Fibroblast of lung (primary cell): ENCODE data around the gene PPP1R2C. TPM values are rescaled to one million over a fixed set of nuclear protein-coding genes. Genes with fewer than 3 reads are reported as not detected.

Experiments
- DNase-seq, 2 donors: peaks; one replicate each; pipeline versions ENCODE4 v3.0.0 to v3.0.0-alpha.2; 2010; ENCODE audit warnings: low read depth in 2 of 2
- H2AFZ ChIP-seq: 2 replicates; pipeline ENCODE4 v1.5.1; 2012; ENCODE audit warnings: low read length, control low read depth, inconsistent platforms
- H3K27ac ChIP-seq: 2 replicates; pipeline ENCODE4 v1.5.1; 2011; ENCODE audit warnings: low read length, control low read depth; ENCODE audit not compliant: insufficient read depth
- H3K27me3 ChIP-seq: 2 replicates; pipeline ENCODE4 v1.5.1; 2011; ENCODE audit warnings: mild to moderate bottlenecking, low read length; ENCODE audit not compliant: control insufficient read depth, insufficient read depth
- H3K36me3 ChIP-seq: 2 replicates; pipeline ENCODE4 v1.5.1; 2011; ENCODE audit warnings: low read length; ENCODE audit not compliant: control insufficient read depth, insufficient read depth
- H3K4me1 ChIP-seq: 2 replicates; pipeline ENCODE4 v1.5.1; 2011; ENCODE audit warnings: low read length; ENCODE audit not compliant: control insufficient read depth, insufficient read depth; ENCODE audit errors: extremely low read depth
- H3K4me2 ChIP-seq: 2 replicates; pipeline ENCODE4 v1.5.1; 2011; ENCODE audit warnings: low read length, control low read depth; ENCODE audit not compliant: insufficient read depth; ENCODE audit errors: extremely low read depth
- H3K4me3 ChIP-seq, 4 experiments: fragments of 200-600 bp in 1 of 4; sonication (generic) in 1 of 4; replicated peaks in 1 of 4; 2 replicates each; pipeline ENCODE4 v1.5.1; 2011 to 2016; ENCODE audit warnings: low read length in 4 of 4, low read depth in 3 of 4, mild to moderate bottlenecking in 3 of 4, control low read depth in 2 of 4, inconsistent platforms in 1 of 4, mixed read lengths in 1 of 4; ENCODE audit not compliant: insufficient read depth in 1 of 4; ENCODE audit errors: control extremely low read depth in 1 of 4
- H3K79me2 ChIP-seq: 2 replicates; pipeline ENCODE4 v1.5.1; 2012; ENCODE audit warnings: mild to moderate bottlenecking, low read length, inconsistent platforms; ENCODE audit not compliant: control insufficient read depth, insufficient read depth
- H3K9ac ChIP-seq: 2 replicates; pipeline ENCODE4 v1.5.1; 2011; ENCODE audit warnings: mild to moderate bottlenecking, low read length, control low read depth; ENCODE audit not compliant: insufficient read depth
- H3K9me3 ChIP-seq: 2 replicates; pipeline ENCODE4 v1.5.1; 2012; ENCODE audit warnings: low read depth, low read length; ENCODE audit not compliant: control insufficient read depth, insufficient read depth
- H4K20me1 ChIP-seq: 2 replicates; pipeline ENCODE4 v1.5.1; 2011; ENCODE audit warnings: low read length; ENCODE audit not compliant: control insufficient read depth, insufficient read depth; ENCODE audit errors: extremely low read depth
- EZH2 ChIP-seq: IDR thresholded peaks from 2 replicates; pipeline ENCODE4 v1.5.1; 2012; ENCODE audit warnings: low read length, control low read depth, mild to moderate bottlenecking; ENCODE audit errors: missing control alignments
- polyA plus RNA-seq, 2 donors: library from polyadenylated mRNA; depleted of rRNA in 1 of 2; stranded (reverse) in 1 of 2; unstranded in 1 of 2; fragments of >200 nt; gene quantifications; 2 replicates each; pipeline ENCODE4 v1.2.1, GENCODE V29; 2011 to 2012; ENCODE audit warnings: missing spikeins in 1 of 2
- total RNA-seq: library from RNA; depleted of rRNA; stranded (reverse); fragments of >200 nt; gene quantifications from 2 replicates; pipeline ENCODE4 v1.2.1, GENCODE V29; 2014
- TF ChIP-seq, protein P1 (sequence below), 2 donors: IDR thresholded peaks in 1 of 2; conservative IDR thresholded peaks in 1 of 2; 1 replicate in 1 of 2; 2 replicates in 1 of 2; pipeline ENCODE4 v1.5.1; 2011 to 2012; ENCODE audit warnings: low read length in 2 of 2, control low read depth in 1 of 2, inconsistent platforms in 1 of 2, low read depth in 1 of 2, mild to moderate bottlenecking in 1 of 2

PPP1R2C gene
- total and polyA plus RNA-seq, 2 donors (not counting 1 experiment from before 2014, with no cell fraction given): not detected

DNA sequence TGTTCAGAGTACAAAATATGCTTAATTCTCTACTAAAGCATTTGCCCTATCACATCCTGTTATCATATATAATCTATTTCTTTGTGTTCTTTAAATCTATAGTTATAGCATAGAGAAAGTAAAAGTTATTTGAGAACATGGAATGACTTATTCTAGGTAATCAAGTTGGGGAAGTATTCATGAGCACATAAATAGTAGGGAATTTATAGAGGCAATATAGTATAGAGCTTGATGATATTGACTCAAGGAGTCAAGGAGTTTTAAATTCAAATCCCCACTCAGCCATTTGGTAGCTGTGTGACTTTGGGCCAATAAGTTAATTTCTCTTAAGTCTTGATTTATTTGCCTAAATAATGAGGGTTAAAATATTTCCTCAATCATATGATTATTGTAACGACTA is 37.5 kb downstream of the PPP1R2C start:
- H3K27me3 ChIP-seq: no peaks in the 10 kb centered on the region
- H2AFZ ChIP-seq: no peak overlapping the region
- no peaks in the 10 kb centered on the region for H3K9me3 ChIP-seq
- no peak overlapping the region for H3K9ac ChIP-seq
- H4K20me1 ChIP-seq: no peaks in the 10 kb centered on the region
- H3K4me2 ChIP-seq: no peak overlapping the region
- H3K36me3 ChIP-seq: no peaks in the 10 kb centered on the region
- H3K4me1 ChIP-seq: no peaks in the 10 kb centered on the region
- no peak overlapping the region for H3K4me3 ChIP-seq
- no peak for DNase-seq
- TF ChIP-seq, protein P1, sequence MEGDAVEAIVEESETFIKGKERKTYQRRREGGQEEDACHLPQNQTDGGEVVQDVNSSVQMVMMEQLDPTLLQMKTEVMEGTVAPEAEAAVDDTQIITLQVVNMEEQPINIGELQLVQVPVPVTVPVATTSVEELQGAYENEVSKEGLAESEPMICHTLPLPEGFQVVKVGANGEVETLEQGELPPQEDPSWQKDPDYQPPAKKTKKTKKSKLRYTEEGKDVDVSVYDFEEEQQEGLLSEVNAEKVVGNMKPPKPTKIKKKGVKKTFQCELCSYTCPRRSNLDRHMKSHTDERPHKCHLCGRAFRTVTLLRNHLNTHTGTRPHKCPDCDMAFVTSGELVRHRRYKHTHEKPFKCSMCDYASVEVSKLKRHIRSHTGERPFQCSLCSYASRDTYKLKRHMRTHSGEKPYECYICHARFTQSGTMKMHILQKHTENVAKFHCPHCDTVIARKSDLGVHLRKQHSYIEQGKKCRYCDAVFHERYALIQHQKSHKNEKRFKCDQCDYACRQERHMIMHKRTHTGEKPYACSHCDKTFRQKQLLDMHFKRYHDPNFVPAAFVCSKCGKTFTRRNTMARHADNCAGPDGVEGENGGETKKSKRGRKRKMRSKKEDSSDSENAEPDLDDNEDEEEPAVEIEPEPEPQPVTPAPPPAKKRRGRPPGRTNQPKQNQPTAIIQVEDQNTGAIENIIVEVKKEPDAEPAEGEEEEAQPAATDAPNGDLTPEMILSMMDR (conservative IDR thresholded peaks at IDR 0.05 in 1 of 2, IDR thresholded peaks at IDR 0.05 in 1 of 2; ENCODE audit: low read depth in 1 of 2, low read length in 2 of 2): no peak
- no peak for TF ChIP-seq EZH2
- H3K79me2 ChIP-seq: no peaks in the 10 kb centered on the region
- no peak overlapping the region for H3K27ac ChIP-seq

- H3K4me1 ChIP-seq: no peaks in the 10 kb centered on the region
- no peaks in the 10 kb centered on the region for H4K20me1 ChIP-seq
- no peaks in the 10 kb centered on the region for H3K27me3 ChIP-seq
- H3K4me2 ChIP-seq: no peak overlapping the region
- no peaks in the 10 kb centered on the region for H3K9me3 ChIP-seq
- no peaks in the 10 kb centered on the region for H3K36me3 ChIP-seq
- TF ChIP-seq EZH2: no peak
- TF ChIP-seq, protein P1 (conservative IDR thresholded peaks at IDR 0.05 in 1 of 2, IDR thresholded peaks at IDR 0.05 in 1 of 2; ENCODE audit: low read depth in 1 of 2, low read length in 2 of 2): no peak
- no peaks in the 10 kb centered on the region for H3K79me2 ChIP-seq
- H3K4me3 ChIP-seq: no peak overlapping the region
- no peak overlapping the region for H2AFZ ChIP-seq
- no peak overlapping the region for H3K9ac ChIP-seq
- DNase-seq: no peak
- H3K27ac ChIP-seq: no peak overlapping the region
Observed at GRCh38 chrX:42739741-42740140, 38.2 kb downstream of the PPP1R2C start.

DNA sequence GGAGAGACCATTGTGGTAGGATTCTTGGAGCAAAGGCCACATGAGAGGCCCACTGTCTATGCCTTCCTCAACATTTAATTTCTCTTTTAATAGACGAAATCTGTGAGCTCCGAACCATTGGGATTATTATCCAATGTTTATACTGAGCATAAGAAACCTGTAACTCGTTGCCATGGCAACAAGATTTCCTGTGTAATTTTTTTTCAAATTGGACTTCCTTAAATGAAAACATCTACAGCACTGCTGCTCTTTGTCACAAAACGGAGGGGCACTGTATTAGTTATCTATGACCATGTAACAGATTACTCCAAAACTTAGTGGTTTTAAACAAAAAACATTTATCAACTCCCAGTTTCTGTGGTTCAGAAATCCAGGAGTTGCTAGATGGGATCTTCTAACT is 38.7 kb downstream of the PPP1R2C start:
- Histone ChIP-seq H3K4me2 (no peak overlapping the region), H3K27ac (no peak overlapping the region), H3K36me3 (no peaks in the 10 kb centered on the region), H3K4me3 (no peak overlapping the region), H3K9me3 (no peaks in the 10 kb centered on the region), H3K4me1 (no peaks in the 10 kb centered on the region), H3K9ac (no peak overlapping the region), H3K79me2 (no peaks in the 10 kb centered on the region), H2AFZ (no peak overlapping the region), H3K27me3 (no peaks in the 10 kb centered on the region), H4K20me1 (no peaks in the 10 kb centered on the region)
- no peak for TF ChIP-seq EZH2
- TF ChIP-seq, protein P1 (conservative IDR thresholded peaks at IDR 0.05 in 1 of 2, IDR thresholded peaks at IDR 0.05 in 1 of 2; ENCODE audit: low read depth in 1 of 2, low read length in 2 of 2): no peak
- DNase-seq: peak in 1 of 2 donors; percentile 8
